ENCODE measurements around the gene TMED4. TPM values are rescaled to one million over a fixed set of nuclear protein-coding genes. Genes with fewer than 3 reads are reported as not detected.

Gene TMED4
- total and polyA plus RNA-seq, 10 of the 15 experiments (the other 5 are each of a cell fraction or from before 2014, with no cell fraction given) = 20.8 to 71.3 (median 51.0) TPM

DNA sequence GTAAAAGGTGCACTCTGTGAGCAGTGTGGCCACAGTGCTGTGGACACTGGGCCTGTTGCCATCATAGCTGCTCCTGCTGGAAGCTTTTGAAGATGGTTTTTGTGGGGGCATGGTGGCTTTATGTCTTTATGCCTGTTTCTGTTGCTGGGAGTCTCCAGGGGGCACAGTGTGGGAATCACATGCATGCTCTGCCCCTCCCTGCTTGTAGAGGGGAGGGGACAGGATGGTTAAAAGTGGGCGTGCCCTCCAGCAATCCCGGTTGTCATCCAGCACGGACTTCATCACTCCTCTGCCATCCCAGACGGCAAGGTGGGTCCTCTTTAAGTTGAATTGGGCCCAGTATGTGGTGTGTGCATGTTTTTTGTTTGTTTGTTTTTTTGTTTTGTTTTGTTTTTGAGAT is 44.6 kb upstream of the TMED4 start:
- TF ChIP-seq ZZZ3 (IDR thresholded peaks at IDR 0.05; ENCODE audit: control insufficient read depth, insufficient read length, low read depth) = no peak
- TF ChIP-seq SMC3 (IDR thresholded peaks at IDR 0.05; ENCODE audit: borderline replicate concordance, low read length) = no peak
- TF ChIP-seq PBX3 (IDR thresholded peaks at IDR 0.05; ENCODE audit: insufficient replicate concordance, low read depth, low read length) = no peak
- no peak for TF ChIP-seq STAT3 (IDR thresholded peaks at IDR 0.05; ENCODE audit: low read depth, low read length)
- TF ChIP-seq SMAD5 (IDR thresholded peaks at IDR 0.05; ENCODE audit: low read depth) = no peak
- TF ChIP-seq, protein P1, sequence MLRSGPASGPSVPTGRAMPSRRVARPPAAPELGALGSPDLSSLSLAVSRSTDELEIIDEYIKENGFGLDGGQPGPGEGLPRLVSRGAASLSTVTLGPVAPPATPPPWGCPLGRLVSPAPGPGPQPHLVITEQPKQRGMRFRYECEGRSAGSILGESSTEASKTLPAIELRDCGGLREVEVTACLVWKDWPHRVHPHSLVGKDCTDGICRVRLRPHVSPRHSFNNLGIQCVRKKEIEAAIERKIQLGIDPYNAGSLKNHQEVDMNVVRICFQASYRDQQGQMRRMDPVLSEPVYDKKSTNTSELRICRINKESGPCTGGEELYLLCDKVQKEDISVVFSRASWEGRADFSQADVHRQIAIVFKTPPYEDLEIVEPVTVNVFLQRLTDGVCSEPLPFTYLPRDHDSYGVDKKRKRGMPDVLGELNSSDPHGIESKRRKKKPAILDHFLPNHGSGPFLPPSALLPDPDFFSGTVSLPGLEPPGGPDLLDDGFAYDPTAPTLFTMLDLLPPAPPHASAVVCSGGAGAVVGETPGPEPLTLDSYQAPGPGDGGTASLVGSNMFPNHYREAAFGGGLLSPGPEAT (IDR thresholded peaks at IDR 0.05; ENCODE audit: low read depth) = no peak
- no peak for TF ChIP-seq TCF3 (IDR thresholded peaks at IDR 0.05; ENCODE audit: borderline replicate concordance, insufficient read depth, low read depth, low read length)
- no peak for TF ChIP-seq RUNX3 (IDR thresholded peaks at IDR 0.05; ENCODE audit: low read length)
- TF ChIP-seq KLF5 (IDR thresholded peaks at IDR 0.05; ENCODE audit: partially characterized antibody) = no peak
- TF ChIP-seq CREB1 (IDR thresholded peaks at IDR 0.05; ENCODE audit: low read depth) = no peak
- TF ChIP-seq MAX (IDR thresholded peaks at IDR 0.05; ENCODE audit: low read depth, low read length) = no peak
- TF ChIP-seq ZNF24 (IDR thresholded peaks at IDR 0.05) = no peak
- no peak for TF ChIP-seq SIN3A (IDR thresholded peaks at IDR 0.05; ENCODE audit: low read depth, low read length)
- TF ChIP-seq GATAD2B (conservative IDR thresholded peaks at IDR 0.05; ENCODE audit: low read depth) = no peak
- TF ChIP-seq CEBPB (IDR thresholded peaks at IDR 0.05; ENCODE audit: borderline replicate concordance in 1 of 2, low read depth in 2 of 2, low read length in 2 of 2) = no peak
- TF ChIP-seq CBX3 (IDR thresholded peaks at IDR 0.05; ENCODE audit: borderline replicate concordance, low read depth) = no peak
- CTCF ChIA-PET = interaction anchor here (1.1 kb wide), 1 partner anchor 12 kb away, joined by 3 read pairs; no protein-coding TSS in a partner anchor
- no TSS peak for BruUV-seq (replicated peaks)
- Histone ChIP-seq H4K20me1 (ENCODE audit: control insufficient read depth, insufficient read depth) (no peaks in the 10 kb centered on the region; the same call in 1 of the 2 replicates), H3K4me2 (ENCODE audit: control insufficient read depth, insufficient read depth) (no peak overlapping the region), H3K27me3 (replicated peaks in 1 of 2; ENCODE audit: control insufficient read depth in 2 of 2, insufficient read depth in 2 of 2, low read length in 1 of 2) (no peaks in the 10 kb centered on the region), H3K27ac (ENCODE audit: control insufficient read depth, insufficient read depth) (no peak overlapping the region), H3K4me1 (ENCODE audit: control insufficient read depth, insufficient read depth, low read length) (peaks cover 60% of the 10 kb centered on the region), H3K9me3 (replicated peaks; ENCODE audit: control insufficient read depth, insufficient read depth, low read length) (no peaks in the 10 kb centered on the region), H3K79me2 (ENCODE audit: control insufficient read depth, insufficient read depth, low read length) (peaks cover 46% of the 10 kb centered on the region), H3K4me3 (no peak overlapping the region), H3K9ac (ENCODE audit: control insufficient read depth, insufficient read depth, low read length) (no peak overlapping the region), H3K36me3 (ENCODE audit: control insufficient read depth in 2 of 2, insufficient read depth in 2 of 2, low read length in 1 of 2) (peaks cover 16 to 17% of the 10 kb centered on the region in 2 experiments), H2AFZ (ENCODE audit: control insufficient read depth, low read depth, low read length) (no peak overlapping the region)
- FAIRE-seq (no peak), ATAC-seq (no peak), DNase-seq (ENCODE audit: low read depth, low spot score) (no peak)
- RAD21 ChIA-PET (ENCODE audit: unreplicated experiment) = interaction anchor here (1.3 kb wide), 1 partner anchor 10 kb away, joined by 3 read pairs; no protein-coding TSS in a partner anchor
- in situ Hi-C loops (cut with MboI) (no loop called here), intact Hi-C loops (cut with micrococcal nuclease; ENCODE audit: unreplicated experiment) (no loop called here)
- 97% methylated on average over 4 of the region's 4 CpGs for WGBS (ENCODE audit: insufficient coverage, insufficient replicate concordance, low lambda C conversion rate, missing lambda C conversion rate)
- POLR2A ChIA-PET = interaction anchor here (3.5 kb wide), 1 partner anchor 13 kb away, joined by 14 read pairs; no protein-coding TSS in a partner anchor
- SMC1A ChIA-PET (ENCODE audit: uncharacterized antibody, unreplicated experiment) = interaction anchor here (0.8 kb wide), 1 partner anchor 44 kb away, joined by 3 read pairs; the partner anchor contains the start of gene TMED4
